ENCODE data around the gene UTF1. TPM values are rescaled to one million over a fixed set of nuclear protein-coding genes. Genes with fewer than 3 reads are reported as not detected.

The UTF1 gene
- total and polyA plus RNA-seq, 2 donors from 2014 or later: not detected

- no peak overlapping the region for H3K9ac ChIP-seq (ENCODE audit: low read length in 3 of 3)
- no peaks in the 10 kb centered on the region for H3K4me1 ChIP-seq (ENCODE audit: control insufficient read depth in 2 of 3, insufficient read depth in 2 of 3, low read depth in 1 of 3, low read length in 3 of 3)
- intact Hi-C loops (cut with DNase I): no loop called here
- TF ChIP-seq CTCF (IDR thresholded peaks at IDR 0.05; ENCODE audit: borderline replicate concordance, extremely low read depth, insufficient read depth): no peak
- H3K27ac ChIP-seq (ENCODE audit: low read depth in 2 of 2, low read length in 2 of 2): no peak overlapping the region
- H3K9me3 ChIP-seq (ENCODE audit: control insufficient read depth in 2 of 3, insufficient read depth in 1 of 3, low read length in 3 of 3): no peaks in the 10 kb centered on the region
- H3K27me3 ChIP-seq (ENCODE audit: control insufficient read depth, insufficient read depth, low read length): no peaks in the 10 kb centered on the region
- FAIRE-seq: no peak
- H3K4me3 ChIP-seq (ENCODE audit: low read length in 3 of 3): no peak overlapping the region
- DNase-seq: peak in 1 of 5 donors; percentile 69
- peaks cover 0 to 2% (median 0%) of the 10 kb centered on the region in 3 donors for H3K36me3 ChIP-seq (ENCODE audit: control insufficient read depth in 2 of 3, insufficient read depth in 3 of 3, low read length in 3 of 3)
These were observed 47.0 kb upstream of the UTF1 start for GRCh38 chr10:133182791-133183645.

- TF ChIP-seq CTCF (IDR thresholded peaks at IDR 0.05; ENCODE audit: borderline replicate concordance, extremely low read depth, insufficient read depth): no peak
- no peaks in the 10 kb centered on the region for H3K9me3 ChIP-seq (ENCODE audit: control insufficient read depth in 2 of 3, insufficient read depth in 1 of 3, low read length in 3 of 3)
- H3K4me3 ChIP-seq (ENCODE audit: low read length in 3 of 3): no peak overlapping the region
- peak in 1 of 5 donors; percentile 44 for DNase-seq
- no peaks in the 10 kb centered on the region for H3K4me1 ChIP-seq (ENCODE audit: control insufficient read depth in 2 of 3, insufficient read depth in 2 of 3, low read depth in 1 of 3, low read length in 3 of 3)
- H3K27me3 ChIP-seq (ENCODE audit: control insufficient read depth, insufficient read depth, low read length): no peaks in the 10 kb centered on the region
- no peak for FAIRE-seq
- intact Hi-C loops (cut with DNase I): no loop called here
- no peak overlapping the region for H3K9ac ChIP-seq (ENCODE audit: low read length in 3 of 3)
- H3K27ac ChIP-seq (ENCODE audit: low read depth in 2 of 2, low read length in 2 of 2): no peak overlapping the region
- H3K36me3 ChIP-seq (ENCODE audit: control insufficient read depth in 2 of 3, insufficient read depth in 3 of 3, low read length in 3 of 3): peaks cover 0 to 2% (median 0%) of the 10 kb centered on the region in 3 donors
These were observed 46.2 kb upstream of the UTF1 start for GRCh38 chr10:133183646-133184378.

- H3K27me3 ChIP-seq (ENCODE audit: control insufficient read depth, insufficient read depth, low read length): no peaks in the 10 kb centered on the region
- no peaks in the 10 kb centered on the region for H3K4me1 ChIP-seq (ENCODE audit: control insufficient read depth in 2 of 3, insufficient read depth in 2 of 3, low read depth in 1 of 3, low read length in 3 of 3)
- H3K9me3 ChIP-seq (ENCODE audit: control insufficient read depth in 2 of 3, insufficient read depth in 1 of 3, low read length in 3 of 3): no peaks in the 10 kb centered on the region
- FAIRE-seq: no peak
- intact Hi-C loops (cut with DNase I): no loop called here
- H3K36me3 ChIP-seq (ENCODE audit: control insufficient read depth in 2 of 3, insufficient read depth in 3 of 3, low read length in 3 of 3): peaks cover 0 to 2% (median 0%) of the 10 kb centered on the region in 3 donors
- H3K9ac ChIP-seq (ENCODE audit: low read length in 3 of 3): no peak overlapping the region
- H3K4me3 ChIP-seq (ENCODE audit: low read length in 3 of 3): no peak overlapping the region
- H3K27ac ChIP-seq (ENCODE audit: low read depth in 2 of 2, low read length in 2 of 2): no peak overlapping the region
- TF ChIP-seq CTCF (IDR thresholded peaks at IDR 0.05; ENCODE audit: borderline replicate concordance, extremely low read depth, insufficient read depth): no peak
- DNase-seq: peak in 1 of 5 donors; percentile 39
These were observed 45.3 kb upstream of the UTF1 start for GRCh38 chr10:133184591-133185244.

Data from kidney (tissue), 14 donors.